ENCODE results near the gene COL28A1.
"Not testable (repeated sequence)": the region's sequence is repeated elsewhere in the genome, so short reads cannot be mapped to it uniquely, and the experiment has no call there.

- TF ChIP-seq CTCF, POLR2A (IDR thresholded peaks at IDR 0.05): not testable (repeated sequence)
These were observed 58.0 kb downstream of the COL28A1 start for GRCh38 chr7:7477641-7478040.
